HepG2 (cell line): ENCODE data around the gene KLC4. TPM values are rescaled to one million over a fixed set of nuclear protein-coding genes. Genes with fewer than 3 reads are reported as not detected.

Source experiments
- ATAC-seq: fragments of 200-7000 bp; cut with Tn5 transposase; 3 replicates; pipeline ENCODE4 v1.9.1; 2020; ENCODE audit warnings: mild to moderate bottlenecking, moderate library complexity
- BruUV-seq: library from RNA; stranded (reverse); fragments of 400-500 nt; replicated peaks from 2 replicates; lab custom pipeline; 2021; lab: Mats Ljungman, UMichigan
- CTCF ChIA-PET: fragments of 300-600 bp; formaldehyde crosslinking; extraction: SDS; loops from one replicate; lab custom pipeline; 2021; ENCODE audit warnings: low total read pairs, inconsistent platforms, low intra/inter-chr PET ratio; lab: Yijun Ruan, JAX
- POLR2A ChIA-PET: fragments of 350-600 bp; sonication (Branson Sonifier 250); formaldehyde crosslinking; loops from one replicate; lab custom pipeline; 2020; ENCODE audit warnings: antibody characterized with exemption, inconsistent platforms; lab: Yijun Ruan, JAX
- DNase-seq: peaks from one replicate; pipeline ENCODE4 v3.0.0-alpha.2; 2015; ENCODE audit warnings: low spot score
- FAIRE-seq: peaks from 3 replicates; lab custom pipeline; 2011; peaks lifted over from hg19 to GRCh38; lab: Jason Lieb, UNC
- H2AFZ ChIP-seq: one replicate; pipeline ENCODE4 v1.6.1; 2011; ENCODE audit warnings: low read length, inconsistent platforms
- H3K27ac ChIP-seq: fragments of 300-600 bp; 3 replicates; pipeline ENCODE4 v1.8.0; 2011; ENCODE audit warnings: mixed run types, mild to moderate bottlenecking, mixed read lengths, low read length, inconsistent platforms; ENCODE audit not compliant: insufficient read depth; ENCODE audit errors: extremely low read length
- H3K27me3 ChIP-seq, 2 experiments: fragments of 200-600 bp in 1 of 2; 2 replicates in 1 of 2; 3 replicates in 1 of 2; pipeline versions ENCODE4 v1.6.0 to v1.8.0; 2011; ENCODE audit warnings: low read length in 2 of 2, mild to moderate bottlenecking in 2 of 2, moderate library complexity in 2 of 2, inconsistent platforms in 1 of 2; ENCODE audit not compliant: insufficient read depth in 2 of 2, control insufficient read depth in 1 of 2
- H3K36me3 ChIP-seq, 2 experiments: fragments of 200-600 bp in 1 of 2; replicated peaks in 1 of 2; 2 replicates in 1 of 2; 3 replicates in 1 of 2; pipeline versions ENCODE4 v1.5.1 to v1.8.0; 2011; ENCODE audit warnings: low read length in 2 of 2, inconsistent platforms in 1 of 2; ENCODE audit not compliant: insufficient read depth in 2 of 2, control insufficient read depth in 1 of 2
- H3K4me1 ChIP-seq: 2 replicates; pipeline ENCODE4 v1.5.1; 2012; ENCODE audit warnings: low read length, inconsistent platforms; ENCODE audit not compliant: insufficient read depth
- H3K4me2 ChIP-seq: 2 replicates; pipeline ENCODE4 v1.6.0; 2011; ENCODE audit warnings: low read depth, low read length, inconsistent platforms
- H3K4me3 ChIP-seq, 3 experiments: fragments of 200-600 bp in 1 of 3; sonication (generic), shearing (Covaris generic) in 1 of 3; replicated peaks in 1 of 3; 2 replicates each; pipeline ENCODE4 v1.5.1; 2011 to 2016; ENCODE audit warnings: low read length in 3 of 3, inconsistent platforms in 2 of 3, low read depth in 2 of 3, mild to moderate bottlenecking in 2 of 3, control low read depth in 1 of 3, mixed read lengths in 1 of 3; ENCODE audit not compliant: insufficient read depth in 1 of 3
- H3K79me2 ChIP-seq: one replicate; pipeline ENCODE4 v1.6.1; 2011; ENCODE audit warnings: low read length, inconsistent platforms; ENCODE audit not compliant: insufficient read depth
- H3K9ac ChIP-seq: 2 replicates; pipeline ENCODE4 v1.6.0; 2011; ENCODE audit warnings: mild to moderate bottlenecking, low read depth, low read length, inconsistent platforms; ENCODE audit not compliant: insufficient read depth
- H3K9me3 ChIP-seq: 2 replicates; pipeline ENCODE4 v1.5.1; 2012; ENCODE audit warnings: mild to moderate bottlenecking, low read length
- H4K20me1 ChIP-seq: 2 replicates; pipeline ENCODE4 v1.6.0; 2011; ENCODE audit warnings: inconsistent platforms, mild to moderate bottlenecking, low read length, moderate library complexity; ENCODE audit not compliant: insufficient read depth
- FIP1L1 ChIP-seq: fragments of 200-400 bp; formaldehyde crosslinking; IDR thresholded peaks from 2 replicates; pipeline ENCODE4 v1.6.1; 2018; ENCODE audit warnings: low read depth, mild to moderate bottlenecking, low read length, moderate library complexity, borderline replicate concordance; ENCODE audit not compliant: insufficient read depth
- FOXO4 ChIP-seq: sonication (generic); formaldehyde crosslinking; conservative IDR thresholded peaks from 2 replicates; pipeline ENCODE4 v1.8.1; 2023; ENCODE audit warnings: missing genetic modification reagents
- GZF1 ChIP-seq: sonication (generic); formaldehyde crosslinking; IDR thresholded peaks from 2 replicates; pipeline ENCODE4 v1.5.1; 2020; ENCODE audit warnings: mild to moderate bottlenecking, missing genetic modification reagents
- HMGXB4 ChIP-seq, 2 experiments: sonication (generic) in 1 of 2; formaldehyde crosslinking in 1 of 2; IDR thresholded peaks; 2 replicates each; pipeline versions ENCODE4 v1.4.0 to v1.6.1; 2018 to 2020; ENCODE audit warnings: missing genetic modification reagents in 2 of 2, borderline replicate concordance in 1 of 2, low read depth in 1 of 2, mild to moderate bottlenecking in 1 of 2, missing biosample characterization in 1 of 2
- KDM6A ChIP-seq: IDR thresholded peaks from 2 replicates; pipeline ENCODE4 v1.6.1; 2016; ENCODE audit warnings: low read depth
- SYNCRIP ChIP-seq: fragments of 200-400 bp; formaldehyde crosslinking; IDR thresholded peaks from 2 replicates; pipeline ENCODE4 v1.6.1; 2018; ENCODE audit warnings: mild to moderate bottlenecking, low read depth, low read length; ENCODE audit not compliant: insufficient read depth
- ZBTB33 ChIP-seq: sonication (generic); formaldehyde crosslinking; IDR thresholded peaks from 2 replicates; pipeline ENCODE4 v1.4.0; 2020; ENCODE audit warnings: missing genetic modification reagents
- ZNF263 ChIP-seq: sonication (generic); formaldehyde crosslinking; IDR thresholded peaks from 2 replicates; pipeline ENCODE4 v1.4.0; 2020; ENCODE audit warnings: missing genetic modification reagents
- ZNF331 ChIP-seq: sonication (generic); formaldehyde crosslinking; IDR thresholded peaks from 2 replicates; pipeline ENCODE4 v1.4.0; 2020; ENCODE audit warnings: missing genetic modification reagents
- ZNF512 ChIP-seq: sonication (generic); formaldehyde crosslinking; IDR thresholded peaks from 2 replicates; pipeline ENCODE4 v1.4.0; 2020; ENCODE audit warnings: mild to moderate bottlenecking, missing genetic modification reagents
- ZNF709 ChIP-seq: sonication (generic); formaldehyde crosslinking; IDR thresholded peaks from 2 replicates; pipeline ENCODE4 v1.5.0; 2020; ENCODE audit warnings: mild to moderate bottlenecking, missing genetic modification reagents
- ZNF766 ChIP-seq: sonication (generic); formaldehyde crosslinking; IDR thresholded peaks from 2 replicates; pipeline ENCODE4 v1.5.0; 2020; ENCODE audit warnings: missing genetic modification reagents, borderline replicate concordance
- WGBS: methylation state at CpG from one replicate; pipeline ENCODE4 v1.1.6; 2017; ENCODE audit warnings: low lambda C conversion rate; 5-methylcytosine and 5-hydroxymethylcytosine counted together
- in situ Hi-C: cut with HindIII; loops from 2 replicates; pipeline ENCODE4 v1.10.0; 2017; ENCODE audit warnings: low pct_unique_long_range_greater_than_20kb; ENCODE audit not compliant: extremely low pct_ligation_motif_present
- intact Hi-C: fragments of 100-400 bp; cut with micrococcal nuclease; formaldehyde crosslinking; loops from one replicate; pipeline ENCODE4 v1.10.0; 2022; ENCODE audit not compliant: unreplicated experiment
- polyA plus RNA-seq, 8 experiments: library from polyadenylated mRNA; depleted of rRNA in 3 of 8; stranded (reverse) in 7 of 8; unstranded in 1 of 8; fragments of >200 nt; fragmentation: Illumina TruSeq in 4 of 8; extraction: Trizol in 4 of 8; gene quantifications; 2 replicates each; pipeline versions ENCODE4 v1.2.1 to v1.2.3, GENCODE V29; 2011 to 2016; ENCODE audit warnings: low read depth in 4 of 8, missing spikeins in 1 of 8, mixed read lengths in 1 of 8; ENCODE audit not compliant: insufficient read depth in 1 of 8
- total RNA-seq, 5 experiments: library from RNA; depleted of rRNA; stranded (reverse); fragments of >200 nt; fragmentation: Illumina TruSeq; extraction: Trizol; gene quantifications; 2 replicates each; pipeline ENCODE4 v1.2.3, GENCODE V29; 2016; ENCODE audit warnings: low read depth in 1 of 5

Gene KLC4
- total and polyA plus RNA-seq, 2 of the 13 experiments (the other 11 are each of a cell fraction or from before 2014, with no cell fraction given): 45.4 to 70.4 TPM

GRCh38 chr6:43013097-43013842 is 46.2 kb upstream of the KLC4 start (continued):
- TF ChIP-seq ZNF512: peak; percentile 28; the same call in 1 of the 2 replicates
- peak; percentile 6; the same call in 1 of the 2 replicates for TF ChIP-seq ZNF263 (CRISPR knock-in tag)
- no peak for TF ChIP-seq ZNF766 (CRISPR knock-in tag)

GRCh38 chr6:43013843-43014433 is 45.5 kb upstream of the KLC4 start, which contains the start of the genes KLHDC3 and MEA1:
Gene KLHDC3 (plus strand): TSS chr6:43014249. CDS start chr6:43017193, 2,944 bp downstream.
Gene MEA1 (minus strand): TSS chr6:43013946. CDS start chr6:43013813, 133 bp downstream.
- peaks cover 34% of the 10 kb centered on the region for H3K79me2 ChIP-seq
- no peaks in the 10 kb centered on the region for H3K9me3 ChIP-seq
- peaks cover 38% of the 10 kb centered on the region for H3K4me1 ChIP-seq
- under 1% methylated on average over 47 of the region's 51 CpGs for WGBS
- H3K36me3 ChIP-seq: peaks cover 23 to 58% of the 10 kb centered on the region in 2 experiments
- H2AFZ ChIP-seq: no peak within 1 kb of the TSS
- H3K9ac ChIP-seq: peak within 1 kb of the TSS; percentile 82
- H3K27ac ChIP-seq: peak within 1 kb of the TSS; percentile 44
- POLR2A ChIA-PET: interaction anchor here (0.6 to 5.3 kb wide), 33 partner anchors 10 to 503 kb away, joined by 3 to 76 read pairs (median 6); partner anchors contain the start of genes CNPY3, CUL7, CUL9 and GNMT
- ATAC-seq (peak; percentile 94), DNase-seq (peak; percentile 100), FAIRE-seq (peak; percentile 100)
- H3K4me3 ChIP-seq: peak within 1 kb of the TSS; percentile 88 to 93 (median 91)
- CTCF ChIA-PET: no interaction called here
- no TSS peak for BruUV-seq
- H3K27me3 ChIP-seq: no peaks in the 10 kb centered on the region; a peak in 1 of 5 replicates
- H3K4me2 ChIP-seq: peak within 1 kb of the TSS; percentile 98
- intact Hi-C loops: loop anchor here (1.0 to 5.0 kb wide), 4 partner anchors 30 to 52 kb away; partner anchors contain the start of genes CUL7, GNMT and PPP2R5D
- no peaks in the 10 kb centered on the region for H4K20me1 ChIP-seq
- in situ Hi-C loops: no loop called here
- peak; percentile 84 for TF ChIP-seq ZNF331 (CRISPR knock-in tag)
- peak; percentile 42; the same call in 1 of the 2 replicates for TF ChIP-seq ZBTB33
- 0 out of 2 replicates have a peak, but pooled peaks have one; percentile 43 for TF ChIP-seq ZNF709 (CRISPR knock-in tag)
- TF ChIP-seq SYNCRIP: no peak
- no peak for TF ChIP-seq FOXO4
- 0 out of 2 replicates have a peak, but pooled peaks have one; percentile 48 for TF ChIP-seq FIP1L1
- TF ChIP-seq KDM6A (CRISPR knock-in tag): no peak
- TF ChIP-seq HMGXB4 (CRISPR knock-in tag; IDR thresholded peaks at IDR 0.05; ENCODE audit: borderline replicate concordance in 1 of 2, low read depth in 1 of 2): peak; percentile 65 to 83; a peak in 2 of 4 replicates
- no peak for TF ChIP-seq GZF1 (CRISPR knock-in tag)
